ENCODE data around the gene BICRA. TPM values are rescaled to one million over a fixed set of nuclear protein-coding genes. Genes with fewer than 3 reads are reported as not detected.

Gene BICRA
- total and polyA plus RNA-seq, 9 of the 15 experiments (the other 6 are each of a cell fraction or from before 2014, with no cell fraction given): 0.01 to 8.8 (median 1.2) TPM

GRCh38 chr19:47573071-47574026 is 35.6 kb upstream of the BICRA start, which contains the start of gene ZNF541 (continued):
- TF ChIP-seq CXXC5 (CRISPR knock-in tag; IDR thresholded peaks at IDR 0.05): 0 out of 2 replicates have a peak, but pooled peaks have one; percentile 30
- no peak for TF ChIP-seq ZNF280A (IDR thresholded peaks at IDR 0.05; ENCODE audit: low read depth, partially characterized antibody)
- no peak for TF ChIP-seq FOXA3 (CRISPR knock-in tag; conservative IDR thresholded peaks at IDR 0.05 in 1 of 2, IDR thresholded peaks at IDR 0.05 in 1 of 2)
- peak; percentile 74 for TF ChIP-seq ZBTB33 (CRISPR knock-in tag; IDR thresholded peaks at IDR 0.05)
- TF ChIP-seq SMARCA4 (IDR thresholded peaks at IDR 0.05): no peak
- TF ChIP-seq FOXO4 (CRISPR knock-in tag; IDR thresholded peaks at IDR 0.05): no peak
- no peak for TF ChIP-seq ZC3H11A (IDR thresholded peaks at IDR 0.05; ENCODE audit: low read depth, low read length)
- TF ChIP-seq VEZF1 (CRISPR knock-in tag; IDR thresholded peaks at IDR 0.05): 0 out of 2 replicates have a peak, but pooled peaks have one; percentile 13
- no peak for TF ChIP-seq POLR2H (tag; IDR thresholded peaks at IDR 0.05; ENCODE audit: low read depth)
- peak in 1 of 3 experiments; percentile 64 for TF ChIP-seq YY1 (IDR thresholded peaks at IDR 0.05; ENCODE audit: borderline replicate concordance in 1 of 3, control insufficient read depth in 1 of 3, extremely low read depth in 1 of 3, insufficient read depth in 3 of 3, insufficient read length in 1 of 3, insufficient replicate concordance in 2 of 3, low read depth in 1 of 3, low read length in 2 of 3)
- TF ChIP-seq RFX1 (IDR thresholded peaks at IDR 0.05): no peak
- TF ChIP-seq NRF1 (conservative IDR thresholded peaks at IDR 0.05 in 1 of 2, IDR thresholded peaks at IDR 0.05 in 1 of 2): peak in 1 of 2 experiments; percentile 40; a peak in 2 of 4 replicates
- no peak for TF ChIP-seq FOXP4 (CRISPR knock-in tag; IDR thresholded peaks at IDR 0.05; ENCODE audit: borderline replicate concordance)

Data from K562 (cell line).